ENCODE measurements around the gene SYNPO.

SYNPO gene

DNA sequence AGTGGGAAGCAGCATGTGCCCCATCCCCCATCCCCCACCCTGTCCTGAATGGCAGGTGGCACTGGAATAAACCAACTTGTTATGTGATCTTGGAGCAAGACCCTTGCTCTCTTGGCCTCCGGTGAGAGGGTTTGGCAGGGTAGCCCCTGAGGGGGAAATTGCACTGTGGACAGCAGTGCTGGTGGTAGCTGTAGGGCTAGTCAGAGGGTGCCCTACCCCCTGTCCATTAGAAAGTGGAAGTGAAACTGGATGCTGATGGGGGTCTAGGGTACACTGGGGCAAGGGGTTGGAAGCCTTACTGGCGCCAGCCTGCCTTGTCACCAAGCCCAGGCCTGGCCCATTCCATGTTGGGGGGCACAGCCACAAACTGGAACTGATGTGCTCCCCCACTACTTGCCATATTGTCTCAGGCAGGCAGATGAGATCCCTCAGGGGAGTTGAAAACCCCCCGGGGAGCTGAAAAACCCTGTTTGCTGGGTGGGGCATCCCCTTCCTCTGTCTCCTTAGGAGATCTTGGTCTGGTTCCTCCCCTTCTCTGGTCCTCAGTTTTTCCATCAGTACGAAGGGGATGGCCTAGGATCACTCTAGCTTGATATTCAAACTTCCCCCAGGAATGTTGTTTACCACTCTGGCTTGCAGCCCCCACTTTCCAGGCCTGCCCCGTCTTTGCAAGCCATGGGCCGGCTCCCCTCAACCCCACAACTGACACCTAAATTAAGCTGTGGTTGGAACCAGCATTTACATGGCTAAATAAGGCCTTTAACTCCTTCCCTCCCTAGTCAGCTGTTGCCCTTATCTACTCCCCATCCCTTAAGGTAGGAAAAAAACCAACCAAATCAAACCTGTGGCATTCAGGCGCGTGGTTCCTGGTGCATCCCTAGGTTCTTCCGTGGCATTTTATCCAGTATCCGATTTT lies 14.4 kb upstream of the SYNPO start:
- no peak for DNase-seq

DNA sequence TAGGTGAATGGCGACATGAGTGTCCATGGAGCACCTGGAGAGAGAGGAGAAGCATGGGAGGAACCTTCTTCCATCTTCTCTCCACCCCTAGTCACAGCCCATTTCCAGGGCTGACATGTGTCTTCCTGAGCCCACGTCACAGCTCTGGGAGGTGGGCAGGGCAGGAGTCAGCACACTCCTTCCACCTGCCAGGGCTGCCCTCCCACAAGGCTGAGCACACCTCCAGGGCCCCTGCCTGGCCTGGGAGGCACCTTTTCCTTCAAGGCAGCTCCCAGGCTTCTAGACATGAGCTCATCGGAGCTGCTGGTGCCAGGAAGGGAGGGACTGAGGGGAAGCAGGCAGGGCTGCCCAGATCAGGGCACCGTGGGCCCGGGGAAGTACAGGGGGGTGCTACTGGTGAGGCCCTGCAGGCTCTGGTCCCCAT lies 13.6 kb upstream of the SYNPO start:
- no peak for DNase-seq

DNA sequence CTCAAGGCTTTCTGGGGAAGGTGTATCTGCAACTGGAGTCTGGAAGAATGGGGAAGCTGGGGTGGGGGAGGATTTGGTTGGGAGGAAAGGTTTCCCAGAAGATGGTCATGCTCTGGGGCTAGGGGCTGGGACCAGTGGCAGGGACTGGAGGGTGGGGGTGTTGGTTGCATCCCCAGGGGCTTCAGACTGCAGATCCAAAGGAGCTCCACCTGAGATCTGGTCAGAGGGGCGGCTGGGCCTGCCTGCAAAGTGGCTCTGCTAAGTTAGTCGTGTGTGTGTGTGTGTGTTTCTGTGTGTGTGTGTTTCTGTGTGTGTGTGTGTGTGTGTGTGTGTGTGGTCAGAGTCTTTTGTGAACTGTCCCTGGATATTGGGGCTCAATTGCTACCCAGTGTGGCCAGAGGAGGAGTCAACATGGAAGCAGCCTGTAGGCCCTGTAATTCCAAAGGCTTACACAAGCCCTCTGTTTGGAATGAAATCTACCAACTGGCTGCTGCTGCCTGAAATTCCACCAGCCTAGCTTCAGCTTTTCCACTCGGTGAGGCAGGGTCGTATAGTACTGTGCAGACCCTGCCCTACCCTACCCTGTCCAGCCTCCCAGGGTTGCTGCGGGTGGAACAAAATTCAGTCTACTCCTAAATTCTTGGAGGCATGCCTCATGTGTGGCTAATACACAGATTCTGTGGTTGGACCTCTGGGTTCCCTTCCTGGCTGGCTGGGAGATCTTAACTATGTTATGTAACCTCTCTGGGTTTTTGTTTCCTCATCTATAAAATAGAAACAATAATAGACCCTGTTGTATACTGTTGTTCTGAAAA lies 12.5 kb upstream of the SYNPO start:
- no peak for DNase-seq

DNA sequence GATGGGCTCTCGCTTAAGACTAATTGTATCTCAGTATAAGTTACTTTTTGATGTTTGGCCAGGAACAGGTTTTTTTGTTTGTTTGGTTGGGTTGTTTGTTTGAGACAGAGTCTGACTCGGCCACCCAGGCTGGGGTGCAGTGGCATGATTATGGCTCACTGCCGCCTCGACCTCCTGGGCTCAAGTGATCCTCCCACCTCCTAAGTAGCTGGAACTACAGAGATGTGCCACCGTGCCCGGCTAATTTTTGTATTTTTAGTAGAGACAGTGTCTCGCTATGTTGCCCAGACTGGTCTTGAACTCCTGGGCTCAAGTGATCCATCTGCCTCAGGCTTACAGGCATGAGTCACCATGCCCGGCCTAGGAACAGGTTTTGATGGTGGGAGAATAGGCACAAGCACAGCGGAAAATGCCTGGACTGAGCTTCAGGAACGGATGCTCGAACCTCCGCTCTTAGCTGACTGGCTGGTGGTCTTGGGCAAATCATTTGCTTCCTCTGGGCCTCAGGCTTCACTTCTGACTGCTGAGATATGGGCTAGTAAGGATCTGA lies 11.4 kb upstream of the SYNPO start:
- no peak for DNase-seq

DNA sequence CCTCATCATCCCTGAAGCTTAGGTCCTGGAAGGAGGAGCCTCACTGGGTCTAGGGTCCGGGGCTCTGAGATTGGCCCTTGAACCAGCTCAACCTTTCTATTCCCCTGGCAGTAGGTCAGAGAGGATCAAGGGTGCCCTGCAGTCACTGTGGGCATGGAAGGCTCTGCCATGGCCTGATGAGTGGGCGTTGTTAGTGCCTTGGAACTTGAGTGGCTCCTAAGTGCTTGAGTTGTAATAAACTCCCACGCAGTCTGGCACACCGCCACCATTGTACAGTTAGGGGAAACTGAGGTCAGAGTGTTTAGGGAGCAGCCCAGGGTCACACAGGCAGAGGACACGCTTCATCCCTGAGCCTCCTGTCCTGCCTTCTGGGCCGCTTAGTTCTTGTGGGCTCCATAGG lies 10.4 kb upstream of the SYNPO start:
- DNase-seq, result no peak

DNA sequence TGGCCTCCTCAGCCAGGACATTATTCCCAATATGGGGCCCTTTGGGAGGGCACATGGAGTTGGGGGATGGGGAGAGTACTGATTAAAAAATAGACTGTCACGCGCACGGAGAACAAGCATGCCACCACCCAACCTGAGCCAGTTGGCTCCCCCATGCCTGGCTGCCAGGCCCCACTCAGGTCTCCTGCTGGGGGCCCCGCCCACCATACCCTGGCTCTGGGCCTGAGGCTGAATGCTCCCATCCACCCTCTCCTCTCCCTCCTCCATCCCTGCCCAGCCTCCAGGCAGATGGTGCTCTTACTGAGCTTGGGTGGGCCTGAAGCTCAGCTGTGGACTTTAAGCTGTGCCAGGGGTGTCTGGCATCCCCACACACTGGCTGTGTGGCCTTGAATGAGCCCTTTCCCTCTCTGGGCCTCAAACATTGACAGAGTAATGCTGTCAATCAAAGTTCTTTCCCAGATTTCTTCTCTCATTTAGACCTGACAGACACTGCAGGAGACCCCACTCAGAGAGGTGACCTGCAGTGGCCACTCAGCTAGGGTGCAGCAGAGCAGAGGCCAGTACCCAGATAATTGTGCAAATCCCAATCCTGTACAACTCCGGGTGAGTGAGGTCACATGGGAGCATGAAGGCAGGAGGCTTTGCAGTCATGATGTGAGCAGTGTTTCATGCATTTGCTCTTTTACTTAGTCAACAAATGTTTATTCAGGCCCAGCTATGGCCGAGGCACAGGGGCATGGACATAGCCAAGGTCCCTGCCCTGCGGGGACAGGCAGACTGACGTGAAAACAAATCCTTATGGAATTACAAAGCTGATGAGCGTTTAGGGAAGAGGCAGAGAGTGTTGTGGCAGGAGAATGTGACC lies 9.8 kb upstream of the SYNPO start:
- no peak for DNase-seq

DNA sequence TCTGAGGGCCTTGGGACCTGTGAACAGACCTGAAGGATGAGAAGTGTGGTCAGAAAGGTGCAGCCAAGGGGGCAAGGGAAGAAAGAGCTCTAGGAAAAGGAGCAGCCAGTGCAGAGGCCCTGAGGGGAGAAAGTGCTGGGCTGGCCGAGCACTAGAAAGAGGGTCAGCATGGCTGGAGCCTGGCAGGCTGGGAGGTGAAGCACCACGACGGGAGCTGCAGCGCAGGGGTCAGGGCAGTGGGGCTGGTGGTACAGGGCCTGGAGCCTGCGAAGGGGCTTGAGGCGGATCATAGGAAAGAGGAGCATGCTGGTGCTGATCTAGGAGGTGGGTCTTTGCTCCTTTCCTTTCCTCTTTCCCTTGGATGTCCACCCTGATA lies 9.1 kb upstream of the SYNPO start:
- no peak for DNase-seq

DNA sequence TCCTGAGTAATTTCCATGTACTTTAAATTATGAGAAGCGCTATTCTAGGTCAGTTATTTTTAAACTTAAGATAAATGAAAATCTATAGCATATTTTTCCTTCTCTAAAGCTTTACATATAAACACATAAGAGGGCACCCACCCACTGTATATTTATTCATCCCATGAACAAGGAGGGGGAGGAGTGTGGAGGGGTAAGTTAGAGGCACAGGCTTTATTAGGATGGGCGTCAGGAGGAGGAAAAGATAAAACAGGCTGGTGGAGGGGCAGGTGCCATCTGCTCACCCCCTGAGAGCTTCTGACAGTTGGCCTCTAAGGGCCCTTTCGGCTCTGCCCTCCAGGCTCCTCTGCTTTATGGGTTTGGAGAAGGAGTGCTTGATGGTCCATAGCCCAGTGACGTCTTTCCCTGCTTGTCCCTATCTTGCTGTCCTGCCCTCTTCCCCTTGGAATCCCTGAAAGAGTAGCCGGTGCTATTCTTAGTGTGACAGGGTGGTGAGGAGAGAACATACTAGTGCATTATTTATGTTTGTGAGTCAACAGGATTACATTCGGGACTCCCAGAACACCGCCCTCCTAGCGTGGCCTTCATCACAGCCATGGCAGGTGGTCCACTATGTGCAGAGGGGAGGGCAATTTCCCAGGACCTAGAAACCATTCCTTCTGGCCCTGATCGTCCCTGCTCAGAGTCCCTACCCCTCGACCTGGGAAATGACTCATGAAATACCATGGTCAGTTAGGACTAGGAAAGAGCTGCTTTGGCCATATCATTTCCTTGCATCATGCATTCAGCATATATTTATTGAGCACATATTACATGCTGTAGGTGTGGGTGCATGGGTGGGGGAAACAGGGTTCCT lies 7.9 kb upstream of the SYNPO start:
- no peak for DNase-seq

DNA sequence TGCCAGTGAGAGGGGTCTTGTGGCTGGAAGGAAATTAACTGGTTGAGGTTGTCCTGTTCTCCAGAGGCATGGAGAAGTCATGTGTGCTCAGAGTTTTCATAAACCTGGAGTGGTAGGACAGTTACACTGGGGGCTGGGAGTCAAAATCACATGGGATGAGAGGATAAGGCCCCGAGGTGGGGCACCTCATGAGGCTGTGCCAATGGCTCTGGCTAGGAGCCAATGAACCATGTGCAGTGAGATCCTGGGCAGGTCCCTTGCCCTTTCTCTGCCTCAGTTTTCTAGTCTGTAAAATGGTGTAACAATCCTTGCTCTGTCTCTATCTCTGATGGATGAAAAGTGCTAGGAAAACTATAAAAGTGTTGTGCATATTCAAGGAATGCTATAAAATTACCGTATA lies 7.0 kb upstream of the SYNPO start:
- no peak for DNase-seq

DNA sequence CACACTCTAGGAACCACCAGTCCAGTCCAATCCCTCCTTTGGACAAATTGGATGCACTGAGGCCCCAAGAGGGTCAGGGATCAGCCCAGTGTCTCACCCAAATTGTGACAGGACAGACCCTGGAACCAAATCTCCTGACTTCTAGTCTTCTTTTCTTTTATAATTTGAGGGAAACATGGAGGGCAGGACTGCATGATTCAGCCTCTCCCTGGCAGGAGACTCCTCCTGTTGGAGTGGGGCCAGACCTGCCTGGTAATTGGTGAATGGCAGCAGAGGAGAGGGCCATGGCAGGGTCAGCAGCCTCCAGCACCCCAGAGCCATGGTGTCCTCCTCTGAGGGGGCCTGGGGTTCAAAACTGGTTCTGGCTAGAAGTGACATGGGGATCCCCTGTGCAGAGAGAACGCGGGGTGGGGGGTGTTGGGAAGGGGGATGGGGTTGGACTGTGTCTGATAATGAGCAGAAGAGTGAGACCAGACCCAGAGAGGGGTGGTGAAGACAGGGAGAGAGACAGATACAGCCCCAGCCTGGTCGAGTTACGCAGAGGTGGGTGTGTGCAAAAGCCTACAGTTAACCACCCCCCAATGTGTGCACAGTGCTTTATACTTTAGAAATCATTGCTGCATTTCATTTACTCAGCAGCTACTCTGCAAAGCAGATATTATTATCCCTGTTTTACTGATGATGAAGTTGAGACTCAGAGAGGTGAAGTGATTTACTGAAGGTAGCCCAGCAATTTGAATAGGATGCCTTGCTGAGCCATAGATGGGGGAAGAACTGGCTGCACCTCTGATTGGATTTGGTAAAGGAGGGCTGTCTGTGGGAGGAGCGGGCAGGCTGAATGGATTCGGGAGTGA lies 3.8 kb upstream of the SYNPO start:
- DNase-seq, result peak; percentile 36 to 67

DNA sequence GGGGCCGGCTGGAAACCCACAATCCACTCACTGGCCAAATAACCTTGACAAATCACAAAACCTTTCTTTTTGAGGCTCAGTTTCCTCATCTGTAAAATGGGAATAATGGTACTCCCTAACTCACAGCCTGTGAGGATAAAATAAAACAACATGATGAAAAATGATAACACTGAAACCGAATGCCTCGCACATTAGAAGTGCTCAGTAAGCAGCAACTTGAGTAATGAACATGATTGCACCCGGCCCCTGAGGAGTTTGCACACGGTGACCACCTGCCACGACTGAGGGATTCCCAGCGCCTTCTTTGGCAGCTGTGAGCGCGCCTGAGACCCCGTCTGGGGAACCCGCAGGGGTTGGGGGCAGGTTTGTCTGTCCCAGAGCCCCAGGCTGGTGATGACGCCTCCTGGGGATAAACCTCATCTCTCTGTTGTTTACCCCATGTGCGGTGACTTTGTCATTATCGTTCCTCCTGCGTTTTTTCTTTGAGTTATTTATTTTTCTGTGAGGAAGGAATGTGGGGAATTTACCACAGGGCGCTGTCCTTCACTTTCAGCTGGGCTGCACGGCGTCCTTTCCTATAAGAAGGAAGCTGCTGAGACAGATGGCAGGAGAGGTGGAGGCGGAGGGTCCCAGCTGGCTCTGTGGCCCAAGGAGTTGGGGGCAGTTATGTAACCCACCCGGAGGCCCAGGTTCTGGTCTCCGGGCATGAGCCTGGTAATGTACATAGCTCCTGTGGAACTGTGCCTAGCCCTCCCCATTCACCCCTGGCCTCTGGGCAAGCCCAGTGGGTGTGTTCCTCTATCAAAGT lies 3.0 kb upstream of the SYNPO start:
- DNase-seq, result peak; percentile 41 to 89

DNA sequence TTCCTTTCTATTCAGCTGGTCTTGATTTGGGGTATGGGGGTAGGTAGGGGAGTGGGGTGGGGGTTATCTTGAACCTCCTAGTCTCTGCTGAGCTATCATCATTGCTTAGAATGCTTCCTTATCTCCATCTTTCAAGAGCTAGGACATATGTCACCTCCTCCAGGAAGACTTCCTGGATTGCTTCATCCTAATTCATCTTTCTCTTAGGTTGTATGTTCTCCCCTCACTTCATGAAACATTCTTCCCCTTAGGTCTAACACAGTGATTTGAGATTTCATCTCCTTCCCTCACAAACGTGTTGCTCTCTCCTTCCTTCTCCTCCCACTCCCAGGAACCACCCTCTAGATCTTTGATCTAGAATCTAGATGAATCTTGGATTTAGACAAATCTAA lies 2.4 kb upstream of the SYNPO start:
- no peak for DNase-seq

DNA sequence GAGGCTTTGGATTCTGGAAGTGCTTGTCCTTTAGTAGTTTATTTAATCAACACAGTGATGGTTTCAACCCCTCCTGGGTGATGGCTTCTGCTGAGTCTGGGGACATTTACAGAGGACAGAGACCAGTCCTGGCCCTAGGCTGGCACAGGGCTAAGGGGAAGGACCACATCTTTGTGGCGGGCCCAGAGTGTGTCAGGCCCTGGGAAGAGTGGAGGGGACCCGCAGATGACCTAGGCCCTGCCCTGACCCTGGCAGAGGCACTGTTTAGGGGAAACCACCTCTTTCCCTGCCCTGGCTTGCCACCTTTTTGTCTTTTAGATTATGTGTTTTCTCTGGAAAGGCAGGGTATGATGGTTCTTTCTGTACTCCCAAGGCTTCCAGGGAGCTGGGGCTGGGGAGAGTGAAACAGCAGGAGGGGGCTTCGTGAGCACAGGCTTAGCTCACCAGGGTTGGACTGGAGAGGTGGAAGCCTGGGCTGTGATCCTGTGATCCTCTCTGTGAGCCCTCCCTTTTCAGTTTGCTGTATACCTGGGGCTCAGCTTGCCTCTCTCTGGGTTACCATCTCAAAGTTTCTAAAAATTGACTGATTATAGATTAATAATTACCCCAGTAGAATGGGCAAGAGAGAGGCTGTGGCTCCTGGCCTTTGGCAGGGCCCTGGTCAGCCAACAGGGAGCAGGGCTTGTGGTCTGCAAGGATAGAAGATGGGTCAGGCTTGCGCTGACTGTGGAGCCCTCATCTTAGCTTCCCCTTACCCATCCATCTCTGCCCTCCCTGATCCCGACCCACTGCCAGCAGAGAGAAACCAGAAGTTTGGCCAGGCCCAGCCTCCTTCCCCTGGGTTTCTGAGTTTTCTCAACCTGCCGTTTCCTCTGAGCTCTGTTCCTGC lies 1.7 kb upstream of the SYNPO start:
- DNase-seq, result no peak

DNA sequence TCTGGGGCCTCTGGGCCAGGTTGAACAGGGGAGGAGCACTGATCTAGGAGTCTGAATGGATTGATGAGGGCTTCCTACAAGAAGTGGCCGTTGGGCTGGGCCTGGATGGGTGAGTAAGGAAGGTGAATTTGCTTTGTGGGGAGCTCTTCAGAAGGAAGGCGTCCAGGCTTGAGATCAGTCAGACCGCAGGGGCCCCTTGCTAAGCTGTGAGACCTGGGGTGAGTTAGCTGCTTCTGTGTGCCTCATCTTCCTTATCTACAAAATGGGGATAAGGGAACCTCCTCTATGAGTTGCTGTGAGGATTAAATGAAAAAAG lies 1.1 kb upstream of the SYNPO start:
- no peak for DNase-seq

DNA sequence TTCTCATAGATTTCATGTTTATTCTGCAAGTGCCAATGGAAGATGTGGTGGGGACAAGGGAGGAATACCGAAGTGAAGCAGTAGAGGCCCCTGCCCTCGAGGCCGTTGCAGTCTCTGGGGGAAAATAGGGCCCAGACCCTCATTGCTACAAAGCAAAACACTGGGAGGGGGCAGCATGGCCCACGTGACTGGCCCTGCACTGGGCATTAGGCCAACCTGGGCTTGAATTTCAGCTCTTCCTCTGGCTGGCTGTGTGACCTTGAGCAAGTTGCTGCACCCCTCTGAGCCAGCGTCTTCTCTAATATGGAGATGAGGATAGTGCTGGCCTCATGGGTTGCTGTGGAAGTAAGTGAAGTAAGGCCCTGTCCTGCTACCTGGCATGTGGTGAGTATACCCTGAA lies 709 bp upstream of the SYNPO start:
- DNase-seq, result no peak

DNA sequence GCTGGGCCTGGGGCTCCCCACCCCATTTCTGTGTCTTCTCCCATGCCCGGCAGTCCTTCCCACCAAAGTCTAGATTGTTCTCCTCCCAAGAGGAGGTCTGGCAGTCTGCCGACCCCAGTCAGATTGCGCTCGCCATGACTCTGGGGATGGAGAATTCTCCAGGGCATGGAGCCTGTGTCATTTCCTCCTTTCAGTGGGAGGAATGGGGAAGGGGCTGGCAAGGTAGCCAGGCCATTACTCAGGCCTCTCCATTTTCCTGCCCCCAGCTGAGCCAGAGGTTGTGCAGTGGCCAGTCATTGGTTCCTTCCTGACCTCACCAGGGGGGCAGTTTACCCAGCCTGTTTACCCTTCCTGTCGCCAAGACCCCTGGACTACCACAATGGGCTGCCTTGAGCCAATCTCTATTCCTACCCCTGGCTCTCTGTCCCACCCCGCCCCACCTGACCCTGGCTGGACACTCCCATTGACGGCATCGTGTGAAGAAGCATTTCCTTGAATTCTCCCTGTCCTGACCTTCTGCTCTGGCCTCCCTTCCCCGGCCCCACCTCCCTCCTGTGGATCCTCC lies 628 bp downstream of the SYNPO start:
- peak; percentile 39 to 51 for DNase-seq

DNA sequence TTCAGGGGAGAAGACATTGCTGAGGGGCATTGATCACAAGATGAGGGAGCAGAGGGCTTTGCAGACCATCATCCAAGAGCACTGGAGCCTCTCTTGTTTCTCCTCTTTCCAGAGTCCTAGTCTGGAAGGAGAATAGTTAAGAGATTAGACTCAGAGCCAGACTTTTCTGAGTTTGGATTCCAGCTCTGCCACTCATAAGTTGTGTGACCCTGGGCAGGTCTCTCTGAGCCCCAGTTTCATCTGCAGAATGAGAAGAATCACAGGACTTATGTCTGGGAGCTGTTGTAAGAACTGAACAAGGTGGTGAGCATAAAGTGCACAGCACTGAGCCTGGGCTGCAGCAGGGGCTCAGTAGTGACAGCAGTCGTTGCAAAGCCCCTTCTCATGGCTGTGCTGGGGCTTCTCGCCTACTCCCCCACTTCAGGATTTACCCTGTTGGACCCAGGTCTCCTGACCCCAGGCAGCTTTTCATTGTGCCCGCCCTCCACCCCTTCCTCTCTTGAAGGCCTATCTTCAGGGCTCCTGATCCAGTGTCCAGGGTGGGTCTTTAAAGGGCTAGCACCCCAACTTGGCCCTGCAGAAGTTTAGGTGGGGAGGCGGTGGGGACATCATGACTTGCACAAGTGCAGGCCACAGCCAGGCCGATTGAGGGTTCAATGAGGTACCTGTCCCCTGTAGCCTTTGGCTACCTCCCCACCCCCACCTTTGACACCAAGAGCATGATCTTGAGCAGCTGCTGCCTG lies 1.5 kb downstream of the SYNPO start:
- no peak for DNase-seq

DNA sequence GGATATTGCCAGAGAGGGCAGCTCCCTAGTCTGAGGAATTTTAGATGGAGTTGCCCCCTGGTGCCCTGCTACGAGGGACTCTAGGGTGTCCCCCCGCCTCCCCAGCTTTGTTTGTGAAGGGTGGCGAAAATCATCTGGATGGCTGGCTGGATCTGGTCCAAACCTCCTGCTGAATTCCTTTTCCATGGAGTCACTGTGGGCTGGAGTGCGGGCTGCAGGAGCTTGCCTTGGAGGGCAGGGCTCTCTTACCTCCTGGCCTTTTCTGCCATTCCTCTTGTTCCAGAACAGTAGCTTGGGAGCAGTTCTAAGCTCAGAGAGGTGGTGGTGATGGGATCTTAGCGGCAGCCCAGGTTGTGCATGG lies 2.1 kb downstream of the SYNPO start:
- peak; percentile 61 to 86 for DNase-seq

All from SW 1271 (cell line).